ENCODE measurements around the gene ATRNL1. TPM values are rescaled to one million over a fixed set of nuclear protein-coding genes. Genes with fewer than 3 reads are reported as not detected.

Gene ATRNL1
- total RNA-seq, 1 experiment from 2014 or later, result 1.3 TPM

GRCh38 chr10:115939101-115939854, 846.1 kb downstream of the ATRNL1 start (continued):
- no peak for TF ChIP-seq SRF (IDR thresholded peaks at IDR 0.05; ENCODE audit: low read depth)
- no peak for TF ChIP-seq EZH2phosphoT487 (IDR thresholded peaks at IDR 0.05; ENCODE audit: borderline replicate concordance)
- TF ChIP-seq CTCF (IDR thresholded peaks at IDR 0.05 in 2 of 3, conservative IDR thresholded peaks at IDR 0.05 in 1 of 3; ENCODE audit: borderline replicate concordance in 1 of 3, insufficient read depth in 1 of 3, low read depth in 2 of 3, low read length in 2 of 3), result no peak
- TF ChIP-seq ELF1 (IDR thresholded peaks at IDR 0.05; ENCODE audit: borderline replicate concordance, low read depth), result no peak
- no peak for TF ChIP-seq EZH2 (IDR thresholded peaks at IDR 0.05)
- TF ChIP-seq ZBTB33 (IDR thresholded peaks at IDR 0.05; ENCODE audit: extremely low read depth, insufficient replicate concordance, low read length), result no peak
- TF ChIP-seq SIN3A (IDR thresholded peaks at IDR 0.05; ENCODE audit: low read depth), result no peak

- intact Hi-C loops (cut with micrococcal nuclease), result loop anchor here (10.0 kb wide), 1 partner anchor 343 kb away; no protein-coding TSS in a partner anchor
- RAD21 ChIA-PET (ENCODE audit: low non-redundant PET in 1 of 2, low total read pairs in 2 of 2, uncharacterized antibody in 2 of 2, unreplicated experiment in 2 of 2), result no interaction called here
- DNase-seq (ENCODE audit: low read depth, low spot score), result no peak
Measured at GRCh38 chr10:115941361-115941771, 848.2 kb downstream of the ATRNL1 start.

More at GRCh38 chr10:115941361-115941771, 848.2 kb downstream of the ATRNL1 start:
- CTCF ChIA-PET, result no interaction called here
- no TSS peak for BruUV-seq (replicated peaks)
- H3K27me3 ChIP-seq (ENCODE audit: insufficient read depth, low read length), result peaks cover 36% of the 10 kb centered on the region
- no peak overlapping the region for H3K4me3 ChIP-seq (replicated peaks in 1 of 2; ENCODE audit: low read depth in 1 of 2, low read length in 2 of 2)
- no peaks in the 10 kb centered on the region for H3K36me3 ChIP-seq (ENCODE audit: control insufficient read depth in 1 of 2, insufficient read depth in 2 of 2, low read length in 2 of 2)
- no peaks in the 10 kb centered on the region for H4K20me1 ChIP-seq (ENCODE audit: insufficient read depth)
- H3K79me2 ChIP-seq (ENCODE audit: insufficient read depth, low read length), result no peaks in the 10 kb centered on the region
- H3K9ac ChIP-seq (ENCODE audit: low read length), result no peak overlapping the region
- H3K27ac ChIP-seq (ENCODE audit: low read depth, low read length), result no peak overlapping the region
- no peaks in the 10 kb centered on the region for H3K9me2 ChIP-seq (ENCODE audit: insufficient read depth)
- H3K9me3 ChIP-seq (ENCODE audit: control insufficient read depth in 1 of 2, insufficient read depth in 1 of 2, low read depth in 1 of 2, low read length in 2 of 2), result no peaks in the 10 kb centered on the region
- H3K4me1 ChIP-seq (ENCODE audit: control insufficient read depth in 1 of 2, insufficient read depth in 2 of 2, low read length in 2 of 2), result no peaks in the 10 kb centered on the region
- TF ChIP-seq EZH2phosphoT487 (IDR thresholded peaks at IDR 0.05; ENCODE audit: borderline replicate concordance), result no peak
- no peak for TF ChIP-seq POLR2AphosphoS5 (IDR thresholded peaks at IDR 0.05; ENCODE audit: low read depth, low read length)
- TF ChIP-seq EZH2 (IDR thresholded peaks at IDR 0.05), result no peak
- no peak for TF ChIP-seq CBX3 (IDR thresholded peaks at IDR 0.05; ENCODE audit: low read depth)
- TF ChIP-seq EGR1 (IDR thresholded peaks at IDR 0.05; ENCODE audit: low read depth), result no peak
- TF ChIP-seq MAX (IDR thresholded peaks at IDR 0.05), result no peak
- TF ChIP-seq ATF3 (IDR thresholded peaks at IDR 0.05), result no peak
- no peak for TF ChIP-seq REST (IDR thresholded peaks at IDR 0.05; ENCODE audit: low read depth)
- no peak for ATAC-seq
- POLR2A ChIA-PET, result no interaction called here
- no peak overlapping the region for H3K4me2 ChIP-seq (ENCODE audit: low read length)
- H2AFZ ChIP-seq (ENCODE audit: low read depth, low read length, poor library complexity, severe bottlenecking), result no peak overlapping the region
